Brain microvascular endothelial cell (primary cell): ENCODE data around the gene PHLDB2.

ENCODE experiments used
- DNase-seq: peaks from one replicate; pipeline ENCODE4 v3.0.0-alpha.2; 2020
- H3K27ac ChIP-seq: fragments of 250-450 bp; sonication (Bioruptor Pico); 2 replicates; pipeline ENCODE4 v1.5.1; 2020; ENCODE audit warnings: mild to moderate bottlenecking, moderate library complexity
- H3K27me3 ChIP-seq: fragments of 250-450 bp; sonication (Bioruptor Pico); replicated peaks from 2 replicates; pipeline ENCODE4 v1.5.1; 2020; ENCODE audit warnings: mild to moderate bottlenecking
- H3K36me3 ChIP-seq: fragments of 250-450 bp; sonication (Bioruptor Pico); replicated peaks from 2 replicates; pipeline ENCODE4 v1.5.1; 2020; ENCODE audit warnings: mild to moderate bottlenecking
- H3K4me3 ChIP-seq: 2 replicates; pipeline ENCODE4 v1.5.1; 2011; ENCODE audit warnings: low read depth, mild to moderate bottlenecking, control low read depth, low read length, moderate library complexity
- in situ Hi-C: cut with HindIII; loops from 2 replicates; pipeline ENCODE4 v1.10.0; 2017; ENCODE audit warnings: low sequenced_read_pairs, low pct_ligation_motif_present
- TF ChIP-seq, protein P1 (sequence below): IDR thresholded peaks from 2 replicates; pipeline ENCODE4 v1.5.1; 2011; ENCODE audit warnings: low read depth, mild to moderate bottlenecking, moderate library complexity, low read length, control low read depth, inconsistent platforms; ENCODE audit errors: missing control alignments

Gene PHLDB2

GRCh38 chr3:111954228-111954990 lies 95.3 kb downstream of the PHLDB2 start:
- H3K27me3 ChIP-seq, result no peaks in the 10 kb centered on the region
- TF ChIP-seq, protein P1, sequence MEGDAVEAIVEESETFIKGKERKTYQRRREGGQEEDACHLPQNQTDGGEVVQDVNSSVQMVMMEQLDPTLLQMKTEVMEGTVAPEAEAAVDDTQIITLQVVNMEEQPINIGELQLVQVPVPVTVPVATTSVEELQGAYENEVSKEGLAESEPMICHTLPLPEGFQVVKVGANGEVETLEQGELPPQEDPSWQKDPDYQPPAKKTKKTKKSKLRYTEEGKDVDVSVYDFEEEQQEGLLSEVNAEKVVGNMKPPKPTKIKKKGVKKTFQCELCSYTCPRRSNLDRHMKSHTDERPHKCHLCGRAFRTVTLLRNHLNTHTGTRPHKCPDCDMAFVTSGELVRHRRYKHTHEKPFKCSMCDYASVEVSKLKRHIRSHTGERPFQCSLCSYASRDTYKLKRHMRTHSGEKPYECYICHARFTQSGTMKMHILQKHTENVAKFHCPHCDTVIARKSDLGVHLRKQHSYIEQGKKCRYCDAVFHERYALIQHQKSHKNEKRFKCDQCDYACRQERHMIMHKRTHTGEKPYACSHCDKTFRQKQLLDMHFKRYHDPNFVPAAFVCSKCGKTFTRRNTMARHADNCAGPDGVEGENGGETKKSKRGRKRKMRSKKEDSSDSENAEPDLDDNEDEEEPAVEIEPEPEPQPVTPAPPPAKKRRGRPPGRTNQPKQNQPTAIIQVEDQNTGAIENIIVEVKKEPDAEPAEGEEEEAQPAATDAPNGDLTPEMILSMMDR, result no peak
- DNase-seq, result no peak
- no peak overlapping the region for H3K27ac ChIP-seq
- H3K36me3 ChIP-seq, result peaks cover 22% of the 10 kb centered on the region
- no peak overlapping the region for H3K4me3 ChIP-seq
- in situ Hi-C loops, result no loop called here

GRCh38 chr3:111955876-111956275 lies 96.8 kb downstream of the PHLDB2 start:
- Histone ChIP-seq H3K27ac (no peak overlapping the region), H3K36me3 (peaks cover 21% of the 10 kb centered on the region), H3K4me3 (no peak overlapping the region), H3K27me3 (no peaks in the 10 kb centered on the region)
- TF ChIP-seq, protein P1, result no peak
- DNase-seq, result no peak
- in situ Hi-C loops, result no loop called here

GRCh38 chr3:111956449-111956848 lies 97.4 kb downstream of the PHLDB2 start:
- in situ Hi-C loops, result no loop called here
- no peak overlapping the region for H3K4me3 ChIP-seq
- TF ChIP-seq, protein P1, result no peak
- peaks cover 21% of the 10 kb centered on the region for H3K36me3 ChIP-seq
- H3K27ac ChIP-seq, result no peak overlapping the region
- no peaks in the 10 kb centered on the region for H3K27me3 ChIP-seq
- DNase-seq, result no peak

DNA sequence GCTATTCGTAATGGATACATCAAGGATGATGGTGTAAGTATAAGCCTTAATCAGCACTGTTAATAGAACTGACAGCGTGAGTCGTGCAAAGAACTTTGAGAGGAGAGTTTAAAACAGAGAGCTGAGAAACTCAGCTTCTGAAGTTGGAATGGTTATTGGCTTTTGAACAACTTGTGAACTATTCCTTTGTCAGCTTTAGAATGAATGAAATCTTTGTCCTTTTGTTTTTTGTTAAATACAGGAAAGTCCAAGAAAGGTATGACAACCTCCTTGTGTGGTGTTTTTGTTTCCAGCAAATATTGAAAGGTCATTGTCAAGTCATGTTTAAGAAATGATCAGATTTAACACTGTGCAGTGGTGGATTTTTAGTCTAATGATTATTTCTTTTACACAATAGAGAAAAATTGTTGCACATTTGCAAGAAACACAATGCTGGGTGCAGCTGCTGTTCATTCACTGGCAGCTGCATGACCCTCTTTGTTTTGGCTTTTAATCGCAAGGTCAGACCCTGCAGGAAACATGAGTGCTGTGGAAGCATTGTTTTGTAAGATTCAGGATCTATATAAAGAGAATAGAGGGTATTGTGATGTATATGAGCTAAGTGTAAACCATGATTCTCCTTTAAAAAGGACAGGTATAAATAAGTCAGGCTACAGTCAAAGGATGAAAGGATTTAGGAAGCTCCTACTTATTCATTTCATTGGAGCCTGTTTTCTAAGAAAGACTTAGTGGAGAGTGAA lies 98.1 kb downstream of the PHLDB2 start:
- H3K36me3 ChIP-seq, result peaks cover 25% of the 10 kb centered on the region
- H3K27me3 ChIP-seq, result no peaks in the 10 kb centered on the region
- TF ChIP-seq, protein P1, result no peak
- in situ Hi-C loops, result no loop called here
- no peak overlapping the region for H3K4me3 ChIP-seq
- DNase-seq, result no peak
- no peak overlapping the region for H3K27ac ChIP-seq

- Histone ChIP-seq H3K36me3 (peaks cover 37% of the 10 kb centered on the region), H3K27ac (no peak overlapping the region)
- in situ Hi-C loops, result loop anchor here (10.0 kb wide), 1 partner anchor 237 kb away; no protein-coding TSS in a partner anchor
These were observed 102.5 kb downstream of the PHLDB2 start for GRCh38 chr3:111961461-111962164.

More at GRCh38 chr3:111961461-111962164, 102.5 kb downstream of the PHLDB2 start:
- no peaks in the 10 kb centered on the region for H3K27me3 ChIP-seq
- H3K4me3 ChIP-seq, result no peak overlapping the region
- no peak for DNase-seq
- TF ChIP-seq, protein P1, result no peak
